Activated CD4-positive, alpha-beta T cell treated with anti-CD3 and anti-CD28 coated beads for 1 hour (primary cell): Measurements from ENCODE around the gene RBCK1.

Source experiments
- DNase-seq: peaks from one replicate; pipeline ENCODE4 v3.0.0-alpha.2; 2020

RBCK1 gene

DNA sequence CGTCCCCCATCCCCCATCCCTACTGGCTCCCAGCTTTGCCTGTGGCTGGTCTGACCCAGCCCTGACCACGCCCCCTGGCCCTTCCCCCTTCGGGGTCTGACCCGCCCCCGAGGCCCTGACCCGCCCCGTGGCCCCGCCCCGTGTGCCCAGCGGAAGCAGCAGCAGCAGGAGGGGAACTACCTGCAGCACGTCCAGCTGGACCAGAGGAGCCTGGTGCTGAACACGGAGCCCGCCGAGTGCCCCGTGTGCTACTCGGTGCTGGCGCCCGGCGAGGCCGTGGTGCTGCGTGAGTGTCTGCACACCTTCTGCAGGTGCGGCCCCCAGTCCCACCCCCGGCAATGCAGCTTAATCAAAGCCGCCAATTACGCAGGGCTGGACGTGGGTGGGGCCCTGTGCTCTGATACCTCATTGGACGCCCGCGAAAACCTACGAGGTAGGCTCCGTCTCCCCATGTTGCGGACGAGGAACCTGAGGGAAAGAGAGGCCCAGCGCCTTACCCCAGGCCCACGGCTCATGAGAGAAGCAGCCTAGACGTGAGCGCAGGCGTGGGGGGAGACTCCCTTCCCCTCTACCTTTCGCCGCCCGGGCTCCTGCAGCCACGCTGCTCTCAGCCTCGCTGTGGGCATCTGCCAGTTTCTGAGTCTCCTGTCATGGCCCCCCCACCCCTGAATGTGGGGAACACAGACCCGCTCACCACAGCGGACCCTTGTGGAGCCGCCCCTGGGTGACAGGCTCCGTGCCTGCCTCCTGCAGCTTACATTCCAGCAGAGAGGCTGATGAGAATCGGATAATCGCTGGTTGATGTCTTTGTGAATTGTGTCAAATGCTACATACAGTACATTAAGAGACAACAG is 12.8 kb downstream of the RBCK1 start:
- no peak for DNase-seq

DNA sequence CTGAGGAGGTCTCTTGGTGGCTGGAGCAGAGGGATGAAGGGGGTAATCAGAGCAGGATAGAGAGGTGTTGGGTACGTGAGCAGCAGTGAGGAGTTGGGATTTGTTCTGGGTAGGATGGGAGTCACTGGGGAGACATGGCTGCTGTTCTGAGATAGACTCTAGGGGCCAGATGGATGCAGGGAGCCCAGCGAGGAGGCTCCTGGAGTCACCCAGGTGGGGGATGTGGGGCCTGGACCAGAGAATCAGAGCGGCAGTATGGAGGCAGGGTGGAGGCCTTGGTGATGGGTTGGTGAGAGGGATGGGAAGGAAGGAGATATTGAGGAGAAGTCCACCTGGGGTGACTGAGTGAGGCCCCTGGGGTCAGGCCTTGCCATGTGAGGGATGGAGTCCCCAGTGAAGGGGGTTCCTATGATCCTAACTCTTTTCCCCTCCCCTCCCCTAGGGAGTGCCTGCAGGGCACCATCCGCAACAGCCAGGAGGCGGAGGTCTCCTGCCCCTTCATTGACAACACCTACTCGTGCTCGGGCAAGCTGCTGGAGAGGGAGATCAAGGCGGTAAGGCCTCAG is 13.7 kb downstream of the RBCK1 start:
- no peak for DNase-seq

DNA sequence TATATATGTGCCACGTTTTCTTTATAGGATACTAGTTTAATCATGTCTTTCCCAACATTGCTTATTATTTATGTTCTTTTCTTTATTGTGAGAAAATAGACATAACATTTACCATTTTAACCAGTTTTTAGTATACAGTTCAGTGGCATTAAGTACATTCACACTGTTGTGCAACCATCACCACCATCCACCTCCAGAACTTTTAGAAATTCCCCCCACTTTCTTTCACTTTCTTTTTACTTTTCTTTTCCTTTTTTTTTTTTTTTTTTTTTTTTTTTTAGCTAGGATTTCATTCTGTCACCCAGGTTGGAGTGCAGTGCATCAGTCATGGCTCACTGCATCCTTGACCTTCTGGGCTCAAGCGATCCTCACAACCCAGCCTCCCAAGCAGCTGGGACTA is 18.5 kb downstream of the RBCK1 start:
- DNase-seq: no peak

DNA sequence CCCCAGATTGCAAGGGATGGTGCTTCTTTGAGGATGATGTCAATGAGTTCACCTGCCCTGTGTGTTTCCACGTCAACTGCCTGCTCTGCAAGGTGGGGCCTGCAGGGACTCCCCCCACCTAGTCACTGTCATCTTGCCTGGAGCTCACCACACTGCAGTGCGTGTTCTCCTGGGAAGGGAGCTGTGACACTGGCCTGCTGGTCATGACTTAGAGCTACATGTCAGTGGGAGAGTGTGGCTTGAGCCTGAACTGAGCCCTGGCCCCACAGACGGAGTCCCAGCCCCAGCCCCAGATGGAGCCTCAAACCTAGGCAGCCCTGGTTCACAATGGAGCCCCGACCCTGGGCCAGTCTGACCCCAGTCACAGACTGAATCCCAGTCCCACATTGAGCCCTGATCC is 19.3 kb downstream of the RBCK1 start:
- no peak for DNase-seq

DNA sequence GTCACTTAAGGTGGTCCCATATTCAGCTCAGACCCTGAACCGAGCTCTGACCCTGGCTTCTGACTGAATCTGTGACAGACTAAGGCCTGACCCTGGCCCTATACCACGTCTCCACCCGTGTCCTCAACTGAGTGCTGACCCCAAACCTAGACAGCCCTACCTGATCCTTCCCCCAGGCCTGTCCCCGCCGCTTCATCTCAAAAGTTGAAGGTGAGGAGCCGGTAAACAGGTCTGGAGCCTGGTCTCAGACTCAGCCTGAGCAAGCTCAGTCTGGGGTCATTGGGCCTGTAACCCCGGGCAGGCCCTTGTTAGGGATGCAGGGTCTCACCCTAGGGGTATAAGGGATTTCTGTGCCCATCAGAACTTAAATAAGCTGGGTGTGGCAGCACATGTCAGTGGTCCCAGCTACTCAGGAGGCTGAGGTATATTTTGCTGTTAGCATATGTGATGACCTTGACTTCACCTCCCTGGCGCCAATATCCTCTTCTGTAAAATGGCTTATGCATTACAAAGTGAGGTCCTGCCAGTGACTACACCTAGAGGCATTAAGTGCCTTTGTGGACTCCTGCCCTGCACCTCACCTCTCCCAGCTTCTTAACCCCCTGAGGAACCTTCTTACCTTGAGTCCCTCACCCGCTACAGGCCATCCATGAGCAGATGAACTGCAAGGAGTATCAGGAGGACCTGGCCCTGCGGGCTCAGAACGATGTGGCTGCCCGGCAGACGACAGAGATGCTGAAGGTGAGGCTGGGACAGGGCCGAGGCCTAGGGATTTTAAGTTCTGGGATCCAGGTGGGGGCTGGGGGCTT is 20.0 kb downstream of the RBCK1 start:
- no peak for DNase-seq

DNA sequence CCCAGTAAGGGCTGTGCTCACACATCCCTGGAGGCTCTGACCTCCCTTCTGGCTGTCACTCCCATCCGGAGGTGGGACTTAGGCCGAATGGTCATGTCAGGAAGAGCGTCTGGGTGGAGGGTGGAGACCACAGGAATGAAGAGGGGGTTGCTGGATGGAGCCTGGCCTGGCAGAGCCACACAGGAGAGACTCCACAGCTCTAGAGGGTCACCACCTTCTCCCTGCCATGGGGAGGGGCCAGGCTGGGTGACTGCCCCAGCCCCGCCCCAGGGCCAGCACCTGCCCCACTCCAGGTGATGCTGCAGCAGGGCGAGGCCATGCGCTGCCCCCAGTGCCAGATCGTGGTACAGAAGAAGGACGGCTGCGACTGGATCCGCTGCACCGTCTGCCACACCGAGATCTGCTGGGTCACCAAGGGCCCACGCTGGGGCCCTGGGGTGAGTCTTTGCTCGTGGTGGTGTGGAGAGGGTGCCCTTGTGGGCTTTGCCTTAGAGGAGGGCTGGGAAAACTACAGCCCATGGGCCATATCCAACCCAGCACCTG is 20.6 kb downstream of the RBCK1 start:
- no peak for DNase-seq

DNA sequence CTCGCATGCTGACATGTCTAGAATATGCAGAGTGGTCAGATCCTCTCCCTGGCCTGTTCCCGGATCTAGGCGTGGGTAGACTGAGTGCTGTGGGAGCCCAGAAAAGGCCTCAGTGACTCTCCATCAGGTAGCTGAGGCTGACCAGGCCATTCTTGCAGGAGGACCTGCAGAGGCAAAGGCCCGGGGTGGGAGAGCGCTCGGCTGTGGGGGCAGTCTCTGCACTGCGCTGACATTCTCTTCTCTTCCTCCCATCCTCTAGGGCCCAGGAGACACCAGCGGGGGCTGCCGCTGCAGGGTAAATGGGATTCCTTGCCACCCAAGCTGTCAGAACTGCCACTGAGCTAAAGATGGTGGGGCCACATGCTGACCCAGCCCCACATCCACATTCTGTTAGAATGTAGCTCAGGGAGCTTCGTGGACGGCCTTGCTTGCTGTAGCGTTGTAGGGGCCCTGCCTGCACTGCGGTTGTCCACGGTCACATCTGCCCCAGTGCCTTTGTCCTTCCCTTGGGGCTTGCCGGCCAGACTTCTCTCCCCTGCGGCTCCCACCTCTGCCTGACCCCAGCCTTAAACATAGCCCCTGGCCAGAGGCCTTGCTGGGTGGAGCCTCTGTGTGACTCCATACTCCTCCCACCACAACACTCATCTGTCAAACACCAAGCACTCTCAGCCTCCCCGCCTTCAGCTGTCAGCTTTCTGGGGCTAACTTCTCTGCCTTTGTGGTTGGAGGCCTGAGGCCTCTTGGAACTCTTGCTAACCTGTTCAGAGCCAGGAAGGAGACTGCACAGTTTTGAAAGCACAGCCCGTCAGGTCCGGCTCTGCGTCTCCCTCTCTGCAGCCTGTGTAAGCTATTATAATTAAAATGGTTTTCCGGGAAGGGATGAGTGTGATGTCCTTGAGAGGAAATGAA is 22.2 kb downstream of the RBCK1 start:
- DNase-seq: no peak

DNA sequence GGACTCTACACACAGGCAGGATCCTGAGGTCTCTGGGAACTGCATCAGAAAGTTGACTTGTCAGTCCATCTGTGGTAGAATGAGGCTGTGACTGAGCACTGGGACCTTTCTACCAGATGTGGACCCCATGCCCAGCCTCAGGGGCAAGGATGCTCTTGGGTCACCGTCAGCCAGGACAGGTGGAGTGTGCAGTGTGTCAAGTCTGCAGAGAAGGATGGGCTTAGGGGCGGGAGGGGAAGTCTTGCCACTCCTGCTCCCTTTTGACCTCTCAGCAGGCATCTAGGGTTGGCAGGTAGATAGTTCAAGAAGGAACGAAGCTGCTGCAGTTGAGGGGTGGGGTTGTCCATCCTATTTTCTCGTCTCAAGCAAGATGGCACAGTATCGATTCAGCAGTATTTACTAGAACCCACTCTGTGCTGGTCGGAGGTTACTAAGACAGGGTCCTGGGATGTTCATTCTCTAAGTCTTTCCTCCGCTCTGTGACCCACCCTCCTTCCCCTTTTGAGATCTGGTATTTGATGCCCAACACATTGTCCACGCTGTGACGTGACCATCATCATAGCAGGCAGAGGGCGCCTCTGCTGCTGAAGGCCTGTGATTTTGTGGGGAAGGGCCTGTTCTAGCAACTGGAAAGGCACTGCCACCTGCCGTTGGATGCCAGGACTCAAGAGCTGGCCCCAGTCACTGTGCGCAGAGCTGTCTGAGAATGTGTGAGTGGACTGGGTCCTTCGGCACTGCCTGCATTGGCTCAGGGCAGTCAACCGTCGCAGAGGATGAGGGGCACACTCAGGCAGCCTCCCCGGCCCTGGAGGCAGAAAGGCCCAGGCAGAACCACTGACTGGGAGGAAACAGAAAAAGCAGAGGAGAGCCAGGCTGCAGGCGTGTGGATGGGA is 23.2 kb downstream of the RBCK1 start:
- no peak for DNase-seq

DNA sequence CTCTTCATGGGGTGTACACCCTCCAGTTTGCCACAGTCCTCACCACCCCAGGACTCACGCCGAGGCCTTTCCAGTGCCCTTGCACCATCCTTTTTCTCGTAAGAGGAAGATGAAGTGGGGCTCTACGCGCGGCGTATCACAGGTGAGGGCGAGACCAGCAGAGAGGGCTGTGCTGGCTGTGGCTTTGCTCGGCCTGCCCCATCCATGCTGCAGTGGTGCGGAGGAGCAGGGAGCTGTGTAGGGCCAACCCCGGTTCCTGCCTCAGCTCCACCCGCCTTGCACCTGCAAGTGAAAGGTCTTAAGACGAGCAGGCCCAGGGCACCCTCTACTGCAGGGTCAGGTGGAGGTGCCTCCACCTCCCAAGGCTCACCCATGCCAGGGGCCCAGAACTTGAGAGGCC is 24.1 kb downstream of the RBCK1 start:
- DNase-seq: no peak

DNA sequence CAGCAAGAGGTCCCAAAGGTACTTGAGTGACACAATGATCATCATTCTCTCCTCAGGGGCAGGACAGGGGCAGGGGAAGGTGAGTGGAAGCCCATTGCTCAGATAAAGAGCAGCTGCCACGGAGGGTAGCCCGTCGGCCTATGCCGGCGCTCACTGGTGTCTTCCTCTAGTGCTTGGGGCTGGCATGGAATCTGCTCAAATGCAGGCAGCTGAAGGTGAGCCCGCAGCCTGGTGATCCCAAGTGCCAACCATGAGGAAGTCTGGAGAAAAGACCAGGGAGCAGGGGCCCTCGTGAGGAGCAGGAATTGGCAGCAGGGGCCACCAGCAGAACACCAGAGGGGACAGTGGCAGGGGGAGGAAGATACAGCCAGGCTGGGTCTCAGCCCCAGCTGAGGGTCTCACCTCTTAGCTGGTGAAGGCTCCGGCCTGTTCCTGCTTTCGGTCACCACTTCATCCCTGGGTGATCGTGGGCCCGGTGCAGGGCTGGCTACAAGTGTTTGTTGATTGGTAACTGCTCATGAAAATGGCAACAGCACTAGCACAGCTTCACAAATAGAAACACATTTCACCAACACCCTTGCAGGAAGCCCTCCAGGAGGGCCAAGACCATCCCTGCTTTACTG is 24.7 kb downstream of the RBCK1 start:
- no peak for DNase-seq

DNA sequence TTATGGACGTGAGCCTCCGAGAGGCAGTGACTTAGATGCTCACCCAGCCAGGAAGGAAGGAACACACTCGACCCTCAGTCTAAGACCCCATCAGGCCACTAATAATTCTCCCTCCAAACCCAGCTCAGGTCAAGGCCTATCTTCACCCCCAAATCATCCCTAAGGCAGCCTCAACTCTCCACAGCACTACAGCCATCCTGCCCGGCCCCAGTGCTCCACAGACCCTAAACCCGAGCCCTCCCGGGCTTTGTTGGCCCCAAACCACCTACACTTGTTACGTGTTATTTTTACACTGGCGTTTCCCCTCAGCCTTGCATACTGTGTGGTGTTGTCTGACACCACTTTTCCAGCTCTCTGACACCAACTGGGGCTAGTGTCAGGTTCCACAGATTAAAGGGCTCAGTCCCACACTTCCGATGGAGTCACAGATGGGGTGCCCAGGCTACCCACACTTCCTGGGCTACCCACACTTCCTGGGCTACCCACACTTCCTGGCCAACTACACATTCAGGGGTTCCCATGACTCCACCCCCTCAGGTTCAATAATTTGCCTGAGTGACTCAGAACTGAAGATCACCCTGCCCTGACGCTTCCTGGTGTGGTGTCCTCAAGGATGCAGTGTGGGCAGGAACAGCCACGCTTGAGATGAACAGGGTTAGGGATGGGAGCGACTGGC is 25.3 kb downstream of the RBCK1 start:
- DNase-seq: peak; percentile 45

DNA sequence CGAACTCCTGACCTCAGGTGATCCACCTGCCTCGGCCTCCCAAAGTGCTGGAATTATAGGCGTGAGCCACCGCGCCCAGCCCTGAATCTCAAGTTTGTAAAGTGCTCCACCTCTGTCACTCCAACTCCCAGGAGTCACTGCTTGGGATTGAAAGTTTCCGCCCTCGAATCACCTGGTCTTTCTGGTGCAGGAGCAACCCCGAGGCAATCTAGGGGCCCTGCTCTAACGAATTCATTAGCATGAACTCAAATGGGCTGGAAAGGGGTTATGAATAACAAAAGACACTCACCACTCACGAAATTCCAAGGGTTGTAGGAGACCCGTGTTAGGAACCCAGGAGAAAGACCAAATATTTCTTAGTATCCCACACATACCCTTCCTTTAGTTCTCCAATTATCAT is 26.1 kb downstream of the RBCK1 start:
- DNase-seq: no peak

DNA sequence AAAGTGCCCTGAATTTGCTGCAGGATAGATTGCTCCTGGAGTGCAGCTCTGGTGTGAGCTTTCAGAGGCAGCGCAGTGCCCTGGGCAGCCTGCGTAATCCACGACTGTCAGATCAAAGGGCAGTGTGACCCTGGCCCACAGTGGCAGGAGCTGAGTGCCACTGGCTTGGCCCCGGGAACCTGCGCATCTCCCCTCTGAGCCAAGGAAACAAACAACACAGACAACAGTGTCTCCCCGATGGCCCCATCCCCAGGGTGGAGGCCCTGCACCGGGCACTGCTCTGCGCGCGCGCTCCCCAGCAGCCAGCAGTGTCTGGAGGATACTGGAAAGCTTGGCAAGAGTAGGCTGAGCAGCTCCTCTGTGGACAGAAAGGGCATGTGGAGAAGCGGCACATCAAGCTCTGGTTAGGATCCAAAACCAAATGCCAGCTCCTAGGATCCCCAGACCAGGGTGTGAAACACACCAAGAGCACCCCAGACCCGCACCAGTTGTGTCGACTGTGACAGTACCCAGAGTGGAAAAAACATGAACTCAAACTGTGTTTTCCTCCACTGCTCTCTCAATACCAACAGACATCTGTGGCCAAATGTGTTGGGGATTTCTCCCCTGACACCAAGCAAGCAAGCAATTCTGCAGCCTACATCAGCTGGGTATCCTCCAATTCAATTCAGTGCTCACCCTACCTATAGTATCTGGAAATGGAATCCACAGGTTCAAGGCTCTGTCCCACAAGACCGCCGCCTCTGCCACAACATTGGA is 26.7 kb downstream of the RBCK1 start:
- DNase-seq: no peak

DNA sequence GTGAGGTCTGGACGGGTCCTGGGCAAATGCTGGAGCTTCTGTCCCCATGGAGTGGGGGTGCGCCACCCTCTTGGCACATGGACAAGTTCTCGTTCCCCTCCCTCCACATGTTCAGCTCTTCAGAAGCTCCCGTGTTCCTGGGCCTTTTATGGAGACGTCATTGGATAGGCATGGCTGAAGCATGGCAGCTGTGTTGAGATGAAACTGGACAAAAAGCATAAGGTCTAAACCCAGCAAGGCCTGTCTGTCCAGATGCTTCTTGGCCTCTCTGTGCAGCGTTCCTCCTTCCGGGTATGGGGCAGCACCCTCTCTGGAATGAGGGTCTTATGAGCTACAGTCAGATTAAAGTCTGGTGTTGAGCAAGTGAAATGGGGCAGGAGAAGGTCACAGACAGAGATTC is 27.5 kb downstream of the RBCK1 start:
- DNase-seq: no peak

DNA sequence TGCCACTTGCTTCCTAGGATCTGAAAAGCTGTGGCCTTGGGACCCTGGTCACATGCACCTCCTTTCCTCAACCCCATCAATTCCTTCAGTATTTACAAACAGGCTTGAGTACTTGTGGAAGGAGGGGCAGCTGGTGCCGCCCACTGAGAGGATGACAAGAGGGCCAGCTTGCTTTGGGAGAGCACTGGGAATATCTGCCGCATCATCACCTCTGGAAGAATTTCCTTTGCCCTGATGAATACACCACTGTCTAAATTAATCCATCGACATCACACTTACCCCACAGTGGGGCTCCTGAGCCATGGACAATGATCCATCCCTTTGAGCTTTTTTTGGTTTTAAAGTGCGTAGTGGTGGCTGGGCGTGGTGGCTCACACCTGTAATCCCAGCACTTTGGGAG is 28.4 kb downstream of the RBCK1 start:
- DNase-seq: no peak

DNA sequence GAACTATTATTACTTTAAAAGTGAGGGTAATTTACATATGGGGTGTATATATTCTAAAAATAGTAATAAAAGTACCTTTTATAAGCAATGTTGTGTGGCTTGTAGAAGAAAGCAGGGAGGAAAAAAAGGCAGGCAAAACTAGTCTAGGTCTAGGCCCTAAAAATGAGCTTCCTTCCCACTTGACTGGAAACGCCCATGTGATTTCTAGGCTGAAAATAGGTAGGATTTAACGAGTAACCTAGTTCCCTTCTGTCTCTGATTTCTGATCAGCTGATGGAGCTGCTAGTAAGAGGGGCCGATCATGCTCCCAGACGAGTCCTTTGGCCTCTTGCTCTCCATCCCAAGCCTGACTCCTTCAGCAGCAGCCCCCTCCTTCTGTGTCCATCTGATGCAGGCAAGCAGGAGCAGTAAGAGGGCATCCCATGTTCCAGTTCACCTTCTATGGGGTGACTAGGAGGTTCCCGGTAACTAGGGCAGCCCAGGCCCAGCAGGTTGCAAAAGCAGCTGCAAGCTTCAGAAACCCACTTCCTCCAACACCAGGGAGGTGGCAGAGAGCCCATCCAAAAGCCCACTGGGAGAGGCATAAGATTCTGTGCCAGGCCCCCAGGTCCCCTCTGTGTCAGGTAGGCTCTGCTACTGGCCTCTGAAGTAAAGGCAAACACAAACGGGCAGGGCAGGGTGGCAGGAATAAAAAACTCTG is 29.8 kb downstream of the RBCK1 start:
- DNase-seq: no peak

DNA sequence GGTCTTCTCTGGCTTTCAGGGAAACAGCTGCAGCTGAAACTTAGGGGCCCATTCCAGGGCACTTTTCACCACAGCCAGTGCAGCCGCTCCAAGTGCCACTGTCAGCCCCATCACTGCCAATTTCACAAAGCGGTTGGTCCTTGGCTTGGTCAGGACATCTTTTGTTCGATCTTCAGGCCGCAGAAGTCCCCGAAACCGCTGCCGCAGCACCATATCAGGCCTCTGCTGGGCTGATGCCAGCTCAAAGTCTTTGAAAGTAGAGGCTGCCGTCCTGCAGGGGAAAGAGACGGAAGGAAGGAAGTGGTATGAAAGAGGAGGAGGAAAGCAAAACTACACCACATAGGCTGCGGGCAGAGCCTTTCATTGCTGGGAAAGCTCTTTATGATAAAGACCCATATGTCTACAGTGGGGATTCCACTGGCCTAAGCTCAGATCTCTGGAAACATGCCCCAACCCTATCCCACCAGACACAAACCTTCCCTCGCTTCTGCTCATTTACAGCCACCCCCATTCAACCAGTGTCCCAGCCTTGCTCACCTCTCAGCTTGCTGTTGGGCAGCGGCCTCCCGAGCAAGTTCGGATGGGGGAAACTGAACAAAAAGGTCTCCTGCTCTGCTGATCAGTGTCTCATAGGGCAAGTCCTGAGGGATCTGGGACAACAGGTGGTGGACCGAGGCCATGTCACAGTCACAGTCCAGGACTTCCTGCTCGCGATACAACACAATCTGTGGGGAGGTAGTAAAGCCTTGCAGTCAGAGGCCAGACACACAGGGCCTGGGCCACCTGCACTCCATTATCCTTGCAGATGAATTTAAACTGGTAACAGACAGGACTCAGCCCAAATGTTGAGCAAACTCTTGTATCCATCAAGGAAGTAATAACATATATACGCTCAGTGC is 30.7 kb downstream of the RBCK1 start:
- peak; percentile 38 for DNase-seq

DNA sequence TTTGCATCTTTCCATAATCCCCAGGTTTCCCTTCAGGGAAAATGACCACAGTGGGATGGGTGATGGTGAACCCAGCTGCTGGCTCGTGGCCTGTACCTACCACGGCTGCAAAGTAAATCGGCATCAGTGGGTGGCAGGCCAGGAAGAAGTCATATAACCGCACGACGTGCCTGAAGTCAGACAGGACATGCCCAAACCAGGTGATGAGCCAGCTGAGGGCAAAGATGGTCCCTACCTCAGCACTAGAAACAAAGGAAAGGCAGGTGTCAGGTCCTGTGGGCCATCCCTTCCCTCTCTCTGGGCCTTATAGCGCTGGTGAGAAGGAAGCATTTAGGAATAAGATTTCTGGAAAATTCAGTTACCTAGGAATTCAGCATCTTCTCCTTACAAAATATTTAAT is 32.0 kb downstream of the RBCK1 start:
- no peak for DNase-seq
